H9 (cell line): ENCODE data around the gene RNF141. TPM values are rescaled to one million over a fixed set of nuclear protein-coding genes. Genes with fewer than 3 reads are reported as not detected.

Source experiments
- DNase-seq: peaks from one replicate; pipeline ENCODE4 v3.0.0-alpha.2; 2017
- H2AFZ ChIP-seq: one replicate; pipeline ENCODE4 v1.6.1; 2013; ENCODE audit warnings: mild to moderate bottlenecking, low read length, control low read depth, moderate library complexity
- H2AK5ac ChIP-seq: 2 replicates; pipeline ENCODE4 v1.6.1; 2013; ENCODE audit warnings: low read length, control low read depth, mixed read lengths; ENCODE audit not compliant: insufficient read length
- H2BK120ac ChIP-seq: one replicate; pipeline ENCODE4 v1.6.1; 2013; ENCODE audit warnings: low read depth, mild to moderate bottlenecking, low read length, control low read depth, inconsistent platforms; ENCODE audit not compliant: poor library complexity, severe bottlenecking
- H2BK12ac ChIP-seq: 2 replicates; pipeline ENCODE4 v1.6.1; 2013; ENCODE audit warnings: low read length, control low read depth, mixed read lengths, low read depth; ENCODE audit not compliant: insufficient read length
- H2BK15ac ChIP-seq: 2 replicates; pipeline ENCODE4 v1.6.1; 2013; ENCODE audit warnings: low read depth, low read length, control low read depth
- H2BK20ac ChIP-seq: one replicate; pipeline ENCODE4 v1.6.1; 2013; ENCODE audit warnings: low read depth, mild to moderate bottlenecking, low read length, control low read depth, inconsistent platforms; ENCODE audit not compliant: poor library complexity, severe bottlenecking
- H2BK5ac ChIP-seq: 2 replicates; pipeline ENCODE4 v1.6.1; 2013; ENCODE audit warnings: low read length, control low read depth, mixed read lengths; ENCODE audit not compliant: insufficient read length
- H3K14ac ChIP-seq: 2 replicates; pipeline ENCODE4 v1.6.1; 2013; ENCODE audit warnings: low read length, control low read depth; ENCODE audit not compliant: insufficient read depth
- H3K18ac ChIP-seq: 2 replicates; pipeline ENCODE4 v1.6.1; 2013; ENCODE audit warnings: low read depth, mild to moderate bottlenecking, mixed read lengths, low read length, control low read depth; ENCODE audit not compliant: insufficient read length
- H3K23ac ChIP-seq: 2 replicates; pipeline ENCODE4 v1.6.1; 2013; ENCODE audit warnings: low read length, control low read depth, mixed read lengths, low read depth; ENCODE audit not compliant: insufficient read length
- H3K23me2 ChIP-seq: 2 replicates; pipeline ENCODE4 v1.6.1; 2013; ENCODE audit warnings: low read depth, mild to moderate bottlenecking, mixed read lengths, low read length, control low read depth; ENCODE audit not compliant: insufficient read length, poor library complexity, severe bottlenecking
- H3K27ac ChIP-seq: 2 replicates; pipeline ENCODE4 v1.5.1; 2013; ENCODE audit warnings: low read length, control low read depth, mixed read lengths, low read depth; ENCODE audit not compliant: insufficient read length
- H3K27me3 ChIP-seq: 2 replicates; pipeline ENCODE4 v1.6.1; 2013; ENCODE audit warnings: low read length, control low read depth, inconsistent platforms; ENCODE audit not compliant: insufficient read depth
- H3K4ac ChIP-seq: 2 replicates; pipeline ENCODE4 v1.6.1; 2013; ENCODE audit warnings: low read depth, mild to moderate bottlenecking, control low read depth, inconsistent platforms, low read length, moderate library complexity
- H3K4me1 ChIP-seq: 2 replicates; pipeline ENCODE4 v1.6.1; 2013; ENCODE audit warnings: low read length, control low read depth, inconsistent platforms; ENCODE audit not compliant: insufficient read depth
- H3K4me2 ChIP-seq: 2 replicates; pipeline ENCODE4 v1.6.1; 2013; ENCODE audit warnings: low read length, control low read depth, mixed read lengths; ENCODE audit not compliant: insufficient read length, insufficient read depth
- H3K56ac ChIP-seq: 2 replicates; pipeline ENCODE4 v1.6.1; 2013; ENCODE audit warnings: low read depth, mild to moderate bottlenecking, mixed read lengths, low read length, control low read depth; ENCODE audit not compliant: insufficient read length
- H3K79me1 ChIP-seq: 2 replicates; pipeline ENCODE4 v1.6.1; 2013; ENCODE audit warnings: low read depth, mild to moderate bottlenecking, moderate library complexity, low read length, control low read depth, inconsistent platforms; ENCODE audit not compliant: insufficient read depth, poor library complexity, severe bottlenecking
- H3K79me2 ChIP-seq: 2 replicates; pipeline ENCODE4 v1.6.1; 2013; ENCODE audit warnings: low read length, control low read depth, inconsistent platforms; ENCODE audit not compliant: insufficient read depth
- H3K9ac ChIP-seq: 2 replicates; pipeline ENCODE4 v1.6.1; 2013; ENCODE audit warnings: low read length, control low read depth, mixed read lengths; ENCODE audit not compliant: insufficient read length; ENCODE audit errors: extremely low read depth
- H3K9me3 ChIP-seq: one replicate; pipeline ENCODE4 v1.6.1; 2013; ENCODE audit warnings: low read depth, low read length, inconsistent platforms; ENCODE audit not compliant: control insufficient read depth
- H3T11ph ChIP-seq: one replicate; pipeline ENCODE4 v1.6.1; 2013; ENCODE audit warnings: mild to moderate bottlenecking, low read length, control low read depth, inconsistent platforms
- H4K20me1 ChIP-seq: one replicate; pipeline ENCODE4 v1.6.1; 2013; ENCODE audit not compliant: control insufficient read depth, insufficient read length, insufficient read depth
- H4K5ac ChIP-seq: 2 replicates; pipeline ENCODE4 v1.6.1; 2013; ENCODE audit warnings: low read depth, mild to moderate bottlenecking, mixed read lengths, low read length, control low read depth; ENCODE audit not compliant: insufficient read length
- H4K8ac ChIP-seq: replicated peaks from 2 replicates; pipeline ENCODE4 v1.6.1; 2013; ENCODE audit warnings: low read length, control low read depth, mixed read lengths, low read depth; ENCODE audit not compliant: insufficient read length
- H4K91ac ChIP-seq: 2 replicates; pipeline ENCODE4 v1.6.1; 2013; ENCODE audit warnings: low read depth, mild to moderate bottlenecking, moderate library complexity, mixed read lengths, low read length, control low read depth; ENCODE audit not compliant: insufficient read length
- H3K27ac Mint-ChIP-seq, 3 experiments: 2 replicates in 2 of 3; 3 replicates in 1 of 3; pipeline ENCODE4 v1.8.0; 2020 to 2021; ENCODE audit warnings: mixed read lengths in 3 of 3, mild to moderate bottlenecking in 1 of 3, moderate library complexity in 1 of 3
- H3K27me3 Mint-ChIP-seq: 2 replicates; pipeline ENCODE4 v1.8.0; 2021; ENCODE audit warnings: low read depth, mild to moderate bottlenecking, moderate library complexity, mixed read lengths
- H3K36me3 Mint-ChIP-seq, 3 experiments: 2 replicates in 2 of 3; 3 replicates in 1 of 3; pipeline ENCODE4 v1.8.0; 2020 to 2021; ENCODE audit warnings: low read depth in 3 of 3, mixed read lengths in 3 of 3; ENCODE audit not compliant: insufficient read depth in 1 of 3
- H3K4me1 Mint-ChIP-seq, 2 experiments: 2 replicates each; pipeline ENCODE4 v1.8.0; 2020; ENCODE audit warnings: mixed read lengths in 2 of 2
- H3K4me3 Mint-ChIP-seq, 2 experiments: 2 replicates in 1 of 2; 3 replicates in 1 of 2; pipeline ENCODE4 v1.8.0; 2020 to 2021; ENCODE audit warnings: mild to moderate bottlenecking in 2 of 2, mixed read lengths in 2 of 2, moderate library complexity in 1 of 2
- H3K9me3 Mint-ChIP-seq, 2 experiments: 2 replicates in 1 of 2; 3 replicates in 1 of 2; pipeline ENCODE4 v1.8.0; 2020; ENCODE audit warnings: mild to moderate bottlenecking in 2 of 2, mixed read lengths in 2 of 2, moderate library complexity in 1 of 2
- WGBS: extraction: QIAGEN DNeasy Blood & Tissue Kit; methylation state at CpG from one replicate; pipeline ENCODE4 v1.1.7; 2013; ENCODE audit warnings: missing lambda C conversion rate, low lambda C conversion rate, mixed read lengths; ENCODE audit not compliant: insufficient read length; ENCODE audit errors: extremely low coverage; 5-methylcytosine and 5-hydroxymethylcytosine counted together
- total RNA-seq: library from RNA; stranded (reverse); gene quantifications from 2 replicates; pipeline ENCODE4 v1.2.1, GENCODE V29; 2021
- TF ChIP-seq, protein P1 (sequence below): fragments of 200-600 bp; sonication (generic); conservative IDR thresholded peaks from 3 replicates; pipeline ENCODE4 v1.8.0; 2021; ENCODE audit warnings: antibody characterized with exemption, mild to moderate bottlenecking

The RNF141 gene
- total RNA-seq, 1 experiment from 2014 or later: 24.7 TPM

DNA sequence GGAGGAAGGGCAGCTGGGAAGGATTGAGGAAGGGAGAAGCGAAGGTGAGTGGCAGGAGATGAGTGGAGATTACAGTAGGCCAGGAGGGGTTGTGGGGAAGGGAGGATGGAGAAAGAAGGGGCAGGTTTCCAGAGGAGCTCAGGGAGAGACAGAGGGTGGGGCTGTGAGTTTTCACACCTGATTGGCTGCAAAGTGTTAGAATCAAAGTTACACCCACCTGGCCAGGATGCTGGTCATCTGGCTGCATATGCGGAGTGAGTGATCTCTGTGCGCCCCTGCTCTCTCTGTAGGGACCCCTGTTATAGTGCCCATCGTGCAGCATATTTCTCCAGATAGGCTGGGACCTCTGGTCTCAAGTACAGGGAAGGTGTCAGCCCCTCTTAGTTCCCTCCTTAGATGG lies 67.6 kb downstream of the RNF141 start:
- Histone ChIP-seq H3K4me1 (no peaks in the 10 kb centered on the region), H2AFZ (no peak overlapping the region), H3K79me1 (no peaks in the 10 kb centered on the region), H3K27me3 (no peaks in the 10 kb centered on the region), H3K23ac (no peak overlapping the region), H3K4me2 (no peak overlapping the region), H4K8ac (no peak overlapping the region), H3K9me3 (no peaks in the 10 kb centered on the region), H4K20me1 (no peaks in the 10 kb centered on the region), H3K18ac (no peak overlapping the region), H3K27ac (no peak overlapping the region), H2BK15ac (no peak overlapping the region), H2BK120ac (no peak overlapping the region), H2BK12ac (no peak overlapping the region), H3K79me2 (no peaks in the 10 kb centered on the region), H4K5ac (no peak overlapping the region), H3T11ph (no peak overlapping the region), H2BK5ac (no peak overlapping the region), H3K56ac (no peak overlapping the region), H4K91ac (no peak overlapping the region), H2BK20ac (no peak overlapping the region), H3K9ac (no peak overlapping the region), H3K4ac (no peak overlapping the region), H3K14ac (no peak overlapping the region), H3K23me2 (no peaks in the 10 kb centered on the region), H2AK5ac (no peak overlapping the region)
- DNase-seq: peak; percentile 61
- Mint-ChIP-seq H3K4me3 (no peak overlapping the region), H3K4me1 (peaks cover 0 to 11% of the 10 kb centered on the region in 2 experiments; a peak in 2 of 4 replicates), H3K27ac (no peak overlapping the region; a peak in 2 of 7 replicates), H3K9me3 (peaks cover 8 to 12% of the 10 kb centered on the region in 2 experiments), H3K36me3 (peaks cover 0 to 16% (median 2%) of the 10 kb centered on the region in 3 experiments; a peak in 3 of 7 replicates), H3K27me3 (peaks cover 2% of the 10 kb centered on the region; the same call in 1 of the 2 replicates)
- WGBS: no CpG with 5 or more reads among the region's 4 CpGs
- TF ChIP-seq, protein P1, sequence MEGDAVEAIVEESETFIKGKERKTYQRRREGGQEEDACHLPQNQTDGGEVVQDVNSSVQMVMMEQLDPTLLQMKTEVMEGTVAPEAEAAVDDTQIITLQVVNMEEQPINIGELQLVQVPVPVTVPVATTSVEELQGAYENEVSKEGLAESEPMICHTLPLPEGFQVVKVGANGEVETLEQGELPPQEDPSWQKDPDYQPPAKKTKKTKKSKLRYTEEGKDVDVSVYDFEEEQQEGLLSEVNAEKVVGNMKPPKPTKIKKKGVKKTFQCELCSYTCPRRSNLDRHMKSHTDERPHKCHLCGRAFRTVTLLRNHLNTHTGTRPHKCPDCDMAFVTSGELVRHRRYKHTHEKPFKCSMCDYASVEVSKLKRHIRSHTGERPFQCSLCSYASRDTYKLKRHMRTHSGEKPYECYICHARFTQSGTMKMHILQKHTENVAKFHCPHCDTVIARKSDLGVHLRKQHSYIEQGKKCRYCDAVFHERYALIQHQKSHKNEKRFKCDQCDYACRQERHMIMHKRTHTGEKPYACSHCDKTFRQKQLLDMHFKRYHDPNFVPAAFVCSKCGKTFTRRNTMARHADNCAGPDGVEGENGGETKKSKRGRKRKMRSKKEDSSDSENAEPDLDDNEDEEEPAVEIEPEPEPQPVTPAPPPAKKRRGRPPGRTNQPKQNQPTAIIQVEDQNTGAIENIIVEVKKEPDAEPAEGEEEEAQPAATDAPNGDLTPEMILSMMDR: no peak
